ENCODE measurements around the gene PLCB4.

The PLCB4 gene

GRCh38 chr20:9408422-9409300 lies 339.8 kb downstream of the PLCB4 start:
- Histone ChIP-seq H3K27me3 (ENCODE audit: insufficient read depth, poor library complexity, severe bottlenecking) (no peaks in the 10 kb centered on the region), H3K4me3 (replicated peaks; ENCODE audit: insufficient read depth, low read length) (no peak overlapping the region), H3K27ac (replicated peaks) (no peak overlapping the region)
- no peak for TF ChIP-seq GABPA (IDR thresholded peaks at IDR 0.05; ENCODE audit: low read depth)
- no peak for TF ChIP-seq REST (IDR thresholded peaks at IDR 0.05; ENCODE audit: insufficient replicate concordance, low read depth)
- TF ChIP-seq SPI1 (IDR thresholded peaks at IDR 0.05; ENCODE audit: borderline replicate concordance, low read depth): no peak
- TF ChIP-seq POLR2AphosphoS5 (IDR thresholded peaks at IDR 0.05; ENCODE audit: low read depth): no peak
- no peak for TF ChIP-seq CTCF (IDR thresholded peaks at IDR 0.05; ENCODE audit: insufficient read depth, low read length)
- no peak for DNase-seq (ENCODE audit: low read depth in 1 of 2, low spot score in 1 of 2)

- DNase-seq (ENCODE audit: low read depth in 1 of 2, low spot score in 1 of 2): no peak
- TF ChIP-seq REST (IDR thresholded peaks at IDR 0.05; ENCODE audit: insufficient replicate concordance, low read depth): no peak
- TF ChIP-seq SPI1 (IDR thresholded peaks at IDR 0.05; ENCODE audit: borderline replicate concordance, low read depth): no peak
- no peak for TF ChIP-seq CTCF (IDR thresholded peaks at IDR 0.05; ENCODE audit: insufficient read depth, low read length)
- no peak for TF ChIP-seq POLR2AphosphoS5 (IDR thresholded peaks at IDR 0.05; ENCODE audit: low read depth)
- TF ChIP-seq GABPA (IDR thresholded peaks at IDR 0.05; ENCODE audit: low read depth): no peak
- Histone ChIP-seq H3K4me3 (replicated peaks; ENCODE audit: insufficient read depth, low read length) (no peak overlapping the region), H3K27ac (replicated peaks) (no peak overlapping the region), H3K27me3 (ENCODE audit: insufficient read depth, poor library complexity, severe bottlenecking) (no peaks in the 10 kb centered on the region)
Observed at GRCh38 chr20:9409352-9409751, 340.5 kb downstream of the PLCB4 start.

GRCh38 chr20:9409981-9410380 lies 341.1 kb downstream of the PLCB4 start:
- no peak for DNase-seq (ENCODE audit: low read depth in 1 of 2, low spot score in 1 of 2)
- Histone ChIP-seq H3K4me3 (replicated peaks; ENCODE audit: insufficient read depth, low read length) (no peak overlapping the region), H3K27ac (replicated peaks) (no peak overlapping the region), H3K27me3 (ENCODE audit: insufficient read depth, poor library complexity, severe bottlenecking) (no peaks in the 10 kb centered on the region)
- TF ChIP-seq GABPA (IDR thresholded peaks at IDR 0.05; ENCODE audit: low read depth) (no peak), CTCF (IDR thresholded peaks at IDR 0.05; ENCODE audit: insufficient read depth, low read length) (no peak), POLR2AphosphoS5 (IDR thresholded peaks at IDR 0.05; ENCODE audit: low read depth) (no peak), REST (IDR thresholded peaks at IDR 0.05; ENCODE audit: insufficient replicate concordance, low read depth) (no peak), SPI1 (IDR thresholded peaks at IDR 0.05; ENCODE audit: borderline replicate concordance, low read depth) (no peak)
